ENCODE data around the gene TNFRSF17.
"Not testable (repeated sequence)": the region's sequence is repeated elsewhere in the genome, so short reads cannot be mapped to it uniquely, and the experiment has no call there.

The TNFRSF17 gene

DNA sequence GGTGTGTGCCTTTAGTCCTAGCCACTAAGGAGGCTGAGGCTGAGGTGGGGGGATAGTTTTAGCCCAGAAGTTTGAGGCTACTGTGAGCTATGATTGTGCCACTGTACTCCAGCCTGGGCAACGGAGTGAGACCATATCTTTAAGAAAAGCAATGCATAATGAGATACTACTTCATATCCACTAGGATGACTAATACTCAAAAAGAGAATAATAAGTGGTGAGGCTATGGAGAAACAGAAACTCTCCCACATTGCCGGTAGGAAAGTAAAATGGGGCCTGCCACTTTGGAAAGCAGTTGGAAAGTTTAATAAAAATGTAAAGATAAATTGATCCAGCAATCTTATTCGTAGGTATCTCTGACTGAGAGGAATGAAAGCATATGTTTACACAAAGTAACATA lies 18.6 kb upstream of the TNFRSF17 start:
- Histone ChIP-seq H3K27me3 (ENCODE audit: insufficient read depth, poor library complexity, severe bottlenecking) (no peaks in the 10 kb centered on the region), H3K4me3 (ENCODE audit: severe bottlenecking) (no peak overlapping the region), H3K4me1 (ENCODE audit: insufficient read depth, poor library complexity, severe bottlenecking) (no peaks in the 10 kb centered on the region), H3K36me3 (ENCODE audit: low read depth) (no peaks in the 10 kb centered on the region), H3K9me3 (ENCODE audit: severe bottlenecking) (no peaks in the 10 kb centered on the region), H3K27ac (ENCODE audit: poor library complexity, severe bottlenecking) (no peak overlapping the region)
- TF ChIP-seq, protein P1, sequence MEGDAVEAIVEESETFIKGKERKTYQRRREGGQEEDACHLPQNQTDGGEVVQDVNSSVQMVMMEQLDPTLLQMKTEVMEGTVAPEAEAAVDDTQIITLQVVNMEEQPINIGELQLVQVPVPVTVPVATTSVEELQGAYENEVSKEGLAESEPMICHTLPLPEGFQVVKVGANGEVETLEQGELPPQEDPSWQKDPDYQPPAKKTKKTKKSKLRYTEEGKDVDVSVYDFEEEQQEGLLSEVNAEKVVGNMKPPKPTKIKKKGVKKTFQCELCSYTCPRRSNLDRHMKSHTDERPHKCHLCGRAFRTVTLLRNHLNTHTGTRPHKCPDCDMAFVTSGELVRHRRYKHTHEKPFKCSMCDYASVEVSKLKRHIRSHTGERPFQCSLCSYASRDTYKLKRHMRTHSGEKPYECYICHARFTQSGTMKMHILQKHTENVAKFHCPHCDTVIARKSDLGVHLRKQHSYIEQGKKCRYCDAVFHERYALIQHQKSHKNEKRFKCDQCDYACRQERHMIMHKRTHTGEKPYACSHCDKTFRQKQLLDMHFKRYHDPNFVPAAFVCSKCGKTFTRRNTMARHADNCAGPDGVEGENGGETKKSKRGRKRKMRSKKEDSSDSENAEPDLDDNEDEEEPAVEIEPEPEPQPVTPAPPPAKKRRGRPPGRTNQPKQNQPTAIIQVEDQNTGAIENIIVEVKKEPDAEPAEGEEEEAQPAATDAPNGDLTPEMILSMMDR (IDR thresholded peaks at IDR 0.05; ENCODE audit: poor library complexity, severe bottlenecking) = no peak
- DNase-seq (ENCODE audit: low spot score) (no peak), ATAC-seq (ENCODE audit: low read depth) (no peak)

DNA sequence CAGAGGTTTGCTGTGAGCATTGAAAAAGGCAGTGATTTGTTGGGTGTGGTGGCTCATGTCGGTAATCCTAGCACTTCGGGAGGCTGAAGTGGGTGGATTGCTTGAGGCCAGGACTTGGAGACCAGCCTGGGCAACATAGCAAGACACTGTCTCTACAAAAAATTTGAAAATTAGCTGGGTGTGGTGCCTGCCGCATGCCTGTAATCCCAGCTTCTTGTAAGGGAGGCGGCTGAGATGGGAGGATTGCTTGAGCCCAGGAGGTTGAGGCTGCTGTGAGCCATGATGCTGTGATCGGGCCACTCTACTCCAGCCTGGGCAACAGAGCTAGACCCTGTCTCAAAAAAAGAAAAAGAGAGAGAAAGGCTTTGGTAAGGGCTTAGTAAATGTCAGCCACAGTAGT lies 16.2 kb upstream of the TNFRSF17 start:
- Histone ChIP-seq H3K4me3 (ENCODE audit: severe bottlenecking) (no peak overlapping the region), H3K27ac (ENCODE audit: poor library complexity, severe bottlenecking) (no peak overlapping the region), H3K4me1 (ENCODE audit: insufficient read depth, poor library complexity, severe bottlenecking) (no peaks in the 10 kb centered on the region), H3K36me3 (ENCODE audit: low read depth) (no peaks in the 10 kb centered on the region), H3K27me3 (ENCODE audit: insufficient read depth, poor library complexity, severe bottlenecking) (no peaks in the 10 kb centered on the region), H3K9me3 (ENCODE audit: severe bottlenecking) (no peaks in the 10 kb centered on the region)
- ATAC-seq (ENCODE audit: low read depth) (no peak), DNase-seq (ENCODE audit: low spot score) (no peak)
- TF ChIP-seq, protein P1 (IDR thresholded peaks at IDR 0.05; ENCODE audit: poor library complexity, severe bottlenecking) = no peak

DNA sequence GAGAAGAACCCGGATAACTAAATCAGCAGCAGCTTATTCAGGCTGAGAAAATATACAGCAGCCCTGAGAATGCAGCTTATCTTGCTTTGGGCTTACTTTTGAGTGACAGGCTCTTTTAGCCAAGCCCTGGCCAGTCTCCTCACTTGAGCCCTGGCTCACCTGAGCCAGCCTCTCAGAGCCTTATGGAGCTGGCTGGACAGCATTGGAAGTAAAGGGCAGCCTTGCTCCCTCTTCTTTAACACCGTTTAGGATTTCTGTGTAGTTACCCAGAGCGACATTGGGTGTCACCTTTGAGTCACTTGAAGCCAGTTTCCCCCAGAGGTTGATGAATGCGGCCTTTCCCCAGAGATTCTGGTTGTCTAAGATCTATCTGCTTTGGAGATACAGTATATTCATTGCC lies 15.5 kb upstream of the TNFRSF17 start:
- Histone ChIP-seq H3K36me3 (ENCODE audit: low read depth) (no peaks in the 10 kb centered on the region), H3K4me1 (ENCODE audit: insufficient read depth, poor library complexity, severe bottlenecking) (no peaks in the 10 kb centered on the region), H3K9me3 (ENCODE audit: severe bottlenecking) (no peaks in the 10 kb centered on the region), H3K27ac (ENCODE audit: poor library complexity, severe bottlenecking) (no peak overlapping the region), H3K4me3 (ENCODE audit: severe bottlenecking) (no peak overlapping the region), H3K27me3 (ENCODE audit: insufficient read depth, poor library complexity, severe bottlenecking) (no peaks in the 10 kb centered on the region)
- TF ChIP-seq, protein P1 (IDR thresholded peaks at IDR 0.05; ENCODE audit: poor library complexity, severe bottlenecking) = peak; percentile 65
- ATAC-seq (ENCODE audit: low read depth) (peak; percentile 88), DNase-seq (ENCODE audit: low spot score) (no peak)

DNA sequence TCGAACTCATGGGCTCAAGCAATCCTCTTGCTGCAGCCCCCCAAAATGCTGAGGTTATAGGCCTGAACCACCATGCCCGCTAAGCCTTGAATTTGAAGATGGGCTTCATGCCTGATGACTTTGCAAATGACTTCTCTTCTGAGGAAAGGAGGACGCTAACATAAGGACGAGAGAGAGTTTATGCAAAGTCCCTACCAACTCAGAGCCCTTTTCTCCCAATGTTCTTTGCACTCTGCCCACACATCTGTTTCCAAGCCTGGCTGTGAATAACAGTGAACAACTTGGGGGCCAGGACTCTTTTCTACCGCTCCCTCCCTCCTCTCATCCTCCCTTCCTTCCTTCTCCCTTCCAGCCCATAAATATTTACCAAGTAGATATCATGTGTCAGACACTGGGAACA lies 14.6 kb upstream of the TNFRSF17 start:
- Histone ChIP-seq H3K36me3 (ENCODE audit: low read depth) (no peaks in the 10 kb centered on the region), H3K9me3 (ENCODE audit: severe bottlenecking) (no peaks in the 10 kb centered on the region), H3K4me1 (ENCODE audit: insufficient read depth, poor library complexity, severe bottlenecking) (no peaks in the 10 kb centered on the region), H3K27me3 (ENCODE audit: insufficient read depth, poor library complexity, severe bottlenecking) (no peaks in the 10 kb centered on the region), H3K4me3 (ENCODE audit: severe bottlenecking) (no peak overlapping the region), H3K27ac (ENCODE audit: poor library complexity, severe bottlenecking) (no peak overlapping the region)
- ATAC-seq (ENCODE audit: low read depth) (no peak), DNase-seq (ENCODE audit: low spot score) (no peak)
- TF ChIP-seq, protein P1 (IDR thresholded peaks at IDR 0.05; ENCODE audit: poor library complexity, severe bottlenecking) = no peak

DNA sequence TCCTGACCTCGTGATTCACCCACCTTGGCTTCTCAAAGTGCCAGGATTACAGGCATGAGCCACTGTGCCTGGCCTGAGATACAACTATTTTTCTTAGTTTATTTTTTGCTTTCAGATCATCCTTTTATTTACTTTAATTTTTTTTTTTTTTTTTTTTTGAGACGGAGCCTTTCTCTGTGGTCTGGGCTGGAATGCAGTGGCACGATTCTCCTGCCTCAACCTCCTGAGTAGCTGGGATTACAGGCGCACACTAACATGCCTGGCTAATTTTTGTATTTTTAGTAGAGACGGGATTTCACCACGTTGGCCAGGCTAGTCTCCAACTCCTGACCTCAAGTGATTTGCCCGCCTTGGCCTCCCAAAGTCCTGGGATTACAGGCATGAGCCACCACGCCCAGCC lies 11.4 kb upstream of the TNFRSF17 start:
- not testable (repeated sequence) for ATAC-seq (ENCODE audit: low read depth); H3K9me3 ChIP-seq (ENCODE audit: severe bottlenecking); H3K4me3 ChIP-seq (ENCODE audit: severe bottlenecking); H3K27me3 ChIP-seq (ENCODE audit: insufficient read depth, poor library complexity, severe bottlenecking); DNase-seq (ENCODE audit: low spot score); H3K4me1 ChIP-seq (ENCODE audit: insufficient read depth, poor library complexity, severe bottlenecking); H3K36me3 ChIP-seq (ENCODE audit: low read depth); H3K27ac ChIP-seq (ENCODE audit: poor library complexity, severe bottlenecking)

All from RWPE2 (cell line).